Activated T-helper 17 cell treated with anti-CD3 and anti-CD28 coated beads, Interleukin-2, amount 50 U/mL, for 72 hours (primary cell): ENCODE measurements around the gene ABI3BP. TPM values are rescaled to one million over a fixed set of nuclear protein-coding genes. Genes with fewer than 3 reads are reported as not detected.
"Not testable (repeated sequence)": the region's sequence is repeated elsewhere in the genome, so short reads cannot be mapped to it uniquely, and the experiment has no call there.

Experiments
- ATAC-seq: fragments of 150-1000 bp; cut with Tn5 transposase; replicated peaks from 2 replicates; pipeline ENCODE4 v1.10.0; 2021; ENCODE audit warnings: mild to moderate bottlenecking, moderate library complexity
- H3K27ac Mint-ChIP-seq: one replicate; pipeline ENCODE4 v1.8.0; 2022; ENCODE audit warnings: mixed read lengths
- H3K27me3 Mint-ChIP-seq: one replicate; pipeline ENCODE4 v1.8.0; 2022; ENCODE audit warnings: mixed read lengths
- H3K36me3 Mint-ChIP-seq: one replicate; pipeline ENCODE4 v1.8.0; 2022; ENCODE audit warnings: low read depth, mild to moderate bottlenecking, mixed read lengths
- H3K4me1 Mint-ChIP-seq: one replicate; pipeline ENCODE4 v1.8.0; 2022; ENCODE audit warnings: mixed read lengths
- H3K4me3 Mint-ChIP-seq: one replicate; pipeline ENCODE4 v1.8.0; 2022; ENCODE audit warnings: mild to moderate bottlenecking, mixed read lengths
- H3K9me3 Mint-ChIP-seq: one replicate; pipeline ENCODE4 v1.8.0; 2022; ENCODE audit warnings: mixed read lengths
- total RNA-seq, 2 donors: library from RNA; stranded (reverse); gene quantifications; one replicate each; pipeline ENCODE4 v1.2.3, GENCODE V29; 2022

Gene ABI3BP
- total RNA-seq, 2 donors from 2014 or later = 0.32 TPM; not detected in 1

DNA sequence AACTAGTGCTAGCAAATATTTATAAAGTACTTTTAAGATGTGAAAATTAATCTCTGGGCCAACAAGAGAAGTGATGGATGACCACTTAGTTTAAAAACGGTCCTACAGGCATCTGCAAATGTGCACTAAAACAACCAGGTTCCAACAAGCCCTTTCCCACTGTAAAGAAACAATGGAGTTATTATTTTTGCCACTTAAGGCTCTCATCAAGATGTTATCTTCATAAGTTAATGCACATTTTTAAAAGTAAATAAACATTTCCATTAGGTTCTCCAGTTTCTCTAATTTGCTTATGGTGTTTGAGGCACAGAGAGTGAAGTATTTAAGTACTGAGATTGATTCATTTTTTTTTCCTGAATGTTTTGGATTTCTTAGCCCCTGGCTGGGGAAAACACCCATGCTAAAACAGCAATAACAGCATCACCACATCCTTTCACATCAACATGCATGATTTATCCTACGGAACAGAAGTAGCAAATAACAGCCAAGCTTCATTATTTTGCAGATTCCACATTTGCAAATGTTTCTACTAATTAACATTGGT lies 20.8 kb downstream of the ABI3BP start:
- Mint-ChIP-seq H3K4me1 (no peaks in the 10 kb centered on the region), H3K9me3 (no peaks in the 10 kb centered on the region), H3K4me3 (no peak overlapping the region), H3K27ac (no peak overlapping the region), H3K36me3 (no peaks in the 10 kb centered on the region), H3K27me3 (no peaks in the 10 kb centered on the region)
- ATAC-seq = no peak

DNA sequence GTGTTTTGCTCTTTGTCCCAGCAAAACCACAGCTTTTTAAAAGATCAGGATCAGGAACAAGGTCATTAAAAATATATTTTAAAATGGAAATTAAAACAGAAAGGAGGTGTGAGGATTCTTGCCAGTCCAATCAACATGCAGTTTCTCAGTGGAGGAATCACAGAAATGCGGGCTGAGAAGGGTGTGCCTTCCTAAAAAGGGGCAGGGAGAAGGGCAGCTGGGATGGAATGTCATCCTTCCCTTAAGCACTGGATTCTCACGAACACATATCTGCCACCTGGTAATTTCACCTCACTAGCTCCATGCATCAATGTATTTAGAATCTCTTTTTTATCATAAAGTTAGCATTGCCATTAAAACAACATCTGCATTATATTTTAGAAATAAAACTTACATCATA lies 21.4 kb downstream of the ABI3BP start:
- ATAC-seq = no peak
- Mint-ChIP-seq H3K27ac (no peak overlapping the region), H3K36me3 (no peaks in the 10 kb centered on the region), H3K4me1 (no peaks in the 10 kb centered on the region), H3K27me3 (no peaks in the 10 kb centered on the region), H3K4me3 (no peak overlapping the region), H3K9me3 (no peaks in the 10 kb centered on the region)

DNA sequence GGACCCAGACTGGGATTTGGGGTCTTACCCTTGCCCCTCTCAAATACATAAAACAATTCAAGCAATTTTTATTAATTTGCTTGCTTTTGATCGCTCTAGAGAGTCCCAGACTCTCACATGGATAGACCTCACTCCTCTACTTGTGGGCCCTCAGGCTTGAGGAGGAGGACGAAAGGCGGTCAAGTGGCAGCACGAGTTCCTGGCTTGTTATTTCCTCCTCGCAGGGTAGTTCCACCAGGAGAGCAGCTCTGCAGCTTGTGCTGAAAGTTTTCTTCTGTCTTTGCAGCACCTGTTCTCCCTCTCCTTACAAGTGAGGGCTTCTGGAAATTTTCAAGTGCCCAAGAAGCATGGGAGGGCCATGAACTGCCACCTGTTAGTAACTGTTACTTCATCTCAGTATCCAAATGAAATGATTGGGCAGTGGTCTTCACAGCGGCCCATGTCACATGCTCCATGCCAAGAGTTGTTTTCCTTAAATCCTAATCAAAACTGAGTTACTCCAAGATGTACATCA lies 22.7 kb downstream of the ABI3BP start:
- Mint-ChIP-seq H3K4me3 (no peak overlapping the region), H3K27me3 (no peaks in the 10 kb centered on the region), H3K27ac (no peak overlapping the region), H3K9me3 (no peaks in the 10 kb centered on the region), H3K4me1 (no peaks in the 10 kb centered on the region), H3K36me3 (no peaks in the 10 kb centered on the region)
- ATAC-seq = no peak

DNA sequence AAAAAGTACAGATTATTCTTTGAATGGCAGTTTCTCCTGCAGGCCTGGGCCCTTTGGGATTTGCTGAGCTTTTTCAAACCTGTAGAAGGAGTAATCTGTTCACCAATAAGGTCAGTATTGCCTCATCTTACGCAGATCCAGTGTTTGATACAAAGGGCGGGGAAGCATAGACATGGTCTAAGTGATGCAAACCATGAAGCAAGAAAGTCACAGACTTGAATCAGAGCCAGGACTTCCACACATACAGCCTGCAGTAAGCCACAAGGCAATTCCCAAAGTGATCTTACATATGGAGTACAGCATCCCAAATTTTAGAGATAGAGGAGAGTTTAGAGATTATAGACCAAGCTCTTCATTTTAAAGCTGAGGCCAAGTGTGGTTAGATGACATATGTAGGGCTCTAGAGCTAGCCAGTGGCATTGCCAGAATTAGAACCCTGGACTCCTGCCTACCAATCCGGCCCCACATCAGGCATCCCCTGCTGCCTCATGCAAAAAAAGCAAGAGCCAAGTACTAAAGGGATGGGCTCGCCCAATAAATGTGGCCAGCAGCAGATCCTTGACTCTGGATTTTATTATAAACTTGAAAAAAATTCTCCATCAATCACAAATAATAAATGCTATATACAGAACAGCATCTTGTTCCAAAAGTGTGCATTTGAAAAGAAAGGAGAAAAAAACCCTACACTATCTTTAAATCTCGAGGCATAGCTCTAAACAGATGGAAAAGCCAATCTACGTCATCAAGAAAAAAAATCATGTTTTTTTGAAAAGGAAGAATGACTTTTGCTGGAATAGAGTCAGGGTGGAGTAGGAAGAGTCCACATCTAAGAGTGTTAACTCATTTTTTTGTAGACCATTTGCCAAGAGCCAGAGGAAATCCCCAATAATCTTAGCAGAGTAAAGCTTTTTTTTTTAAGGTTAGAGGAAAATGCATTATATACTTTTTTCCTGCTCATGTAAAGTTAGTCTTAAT lies 24.0 kb downstream of the ABI3BP start:
- no peaks in the 10 kb centered on the region for H3K4me1 Mint-ChIP-seq
- no peaks in the 10 kb centered on the region for H3K36me3 Mint-ChIP-seq
- no peaks in the 10 kb centered on the region for H3K9me3 Mint-ChIP-seq
- no peak for ATAC-seq
- H3K27ac Mint-ChIP-seq = no peak overlapping the region
- H3K4me3 Mint-ChIP-seq = no peak overlapping the region
- no peaks in the 10 kb centered on the region for H3K27me3 Mint-ChIP-seq

DNA sequence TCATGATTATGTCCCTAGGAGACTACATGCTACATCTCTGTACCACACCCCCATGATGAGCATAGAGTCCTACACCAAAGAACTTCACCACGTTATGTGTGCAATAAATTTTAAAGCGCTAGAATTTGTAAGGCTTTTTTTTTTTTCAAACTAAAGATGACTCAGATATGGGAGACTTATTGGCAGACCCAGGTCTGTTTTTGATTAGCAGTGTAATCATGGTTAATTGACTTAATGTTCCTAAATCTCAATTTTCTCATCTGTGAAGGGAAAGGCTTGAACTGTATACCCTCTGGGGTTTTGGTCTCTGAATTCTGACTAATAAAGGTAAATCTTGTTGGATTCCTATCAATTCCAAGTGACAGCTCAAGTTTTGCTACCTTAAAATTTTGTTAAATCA lies 26.4 kb downstream of the ABI3BP start:
- H3K36me3 Mint-ChIP-seq = no peaks in the 10 kb centered on the region
- no peak for ATAC-seq
- no peaks in the 10 kb centered on the region for H3K4me1 Mint-ChIP-seq

DNA sequence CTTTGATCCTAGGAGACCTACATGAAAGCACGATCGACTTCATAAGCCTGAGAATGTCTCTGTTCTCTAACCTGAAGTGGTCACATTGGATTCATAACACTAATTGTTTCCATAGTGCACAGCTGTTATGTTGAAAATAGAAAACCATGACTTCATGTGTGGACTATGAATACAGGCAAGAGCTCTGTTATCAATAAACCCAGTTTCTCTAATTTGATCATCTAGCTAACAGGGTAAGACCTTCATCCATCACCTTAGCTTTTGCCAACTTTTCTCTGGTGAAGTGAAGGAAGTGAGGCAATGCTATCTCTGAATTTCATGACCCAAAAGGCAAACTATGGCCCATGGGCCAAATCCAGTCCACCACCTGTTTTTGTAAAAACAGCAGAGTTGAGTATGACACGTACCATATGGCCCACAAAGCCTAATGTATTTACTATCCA lies 27.2 kb downstream of the ABI3BP start:
- no peak overlapping the region for H3K4me3 Mint-ChIP-seq
- no peaks in the 10 kb centered on the region for H3K9me3 Mint-ChIP-seq
- no peak for ATAC-seq
- no peaks in the 10 kb centered on the region for H3K4me1 Mint-ChIP-seq
- H3K27ac Mint-ChIP-seq = no peak overlapping the region
- H3K36me3 Mint-ChIP-seq = no peaks in the 10 kb centered on the region
- no peaks in the 10 kb centered on the region for H3K27me3 Mint-ChIP-seq

More for the DNA sequence above, 26.4 kb downstream of the ABI3BP start:
- Mint-ChIP-seq H3K9me3 (no peaks in the 10 kb centered on the region), H3K27ac (no peak overlapping the region), H3K27me3 (no peaks in the 10 kb centered on the region), H3K4me3 (no peak overlapping the region)

DNA sequence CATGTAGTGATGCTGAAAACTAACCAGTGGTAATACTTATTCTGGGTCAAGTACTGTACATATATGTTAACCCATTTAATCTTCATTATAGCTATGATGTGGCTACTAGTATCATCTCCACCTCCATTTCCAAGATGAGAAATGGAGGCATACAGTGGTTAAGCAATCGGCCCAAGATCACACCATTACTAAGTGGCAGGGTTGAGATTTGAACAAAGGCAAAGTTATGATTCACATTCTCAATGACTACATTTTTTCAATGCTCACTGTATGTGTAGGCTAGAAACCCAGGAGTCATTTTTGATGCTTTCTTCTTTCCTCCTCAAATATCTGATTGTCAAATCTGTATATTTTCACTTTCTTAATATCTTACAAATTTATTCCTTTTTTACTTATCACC lies 30.2 kb downstream of the ABI3BP start:
- peaks cover 6% of the 10 kb centered on the region for H3K9me3 Mint-ChIP-seq
- no peak overlapping the region for H3K27ac Mint-ChIP-seq
- H3K4me3 Mint-ChIP-seq = no peak overlapping the region
- H3K36me3 Mint-ChIP-seq = no peaks in the 10 kb centered on the region
- no peaks in the 10 kb centered on the region for H3K4me1 Mint-ChIP-seq
- H3K27me3 Mint-ChIP-seq = no peaks in the 10 kb centered on the region
- ATAC-seq = no peak

DNA sequence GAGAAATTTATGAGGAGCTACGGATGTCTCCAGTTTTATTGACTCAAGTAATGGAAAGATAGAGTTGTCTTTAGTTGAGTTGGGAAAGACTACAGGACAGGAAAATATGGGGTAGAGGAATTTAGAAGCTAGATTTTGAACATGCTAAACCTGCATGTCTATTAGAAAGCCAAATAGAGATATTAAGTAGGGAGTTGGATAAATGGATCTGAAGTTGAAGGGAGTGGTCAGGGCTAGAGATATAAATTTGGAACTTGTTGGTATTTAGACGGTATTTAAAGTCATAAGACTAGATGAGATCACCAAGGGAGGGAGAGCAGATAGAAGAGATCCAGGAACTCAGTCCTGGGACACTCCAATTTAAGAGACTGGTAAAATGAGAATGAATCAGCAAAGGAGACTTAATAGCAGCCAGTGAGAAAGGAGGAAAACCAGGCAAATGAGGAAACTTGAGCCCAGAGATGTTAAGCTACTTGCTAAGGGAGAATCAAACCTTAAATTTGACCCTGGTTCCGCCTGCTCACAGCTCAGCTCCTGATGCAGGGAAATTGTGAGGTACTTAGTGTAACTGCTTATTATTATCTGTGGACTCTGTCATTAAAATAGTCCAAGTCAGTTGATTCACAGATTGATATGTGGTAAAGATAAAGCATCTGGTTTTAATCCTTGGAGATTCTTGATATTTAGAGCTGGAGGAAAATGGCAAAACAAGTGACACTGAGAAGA lies 35.8 kb downstream of the ABI3BP start:
- no peak for ATAC-seq
- peaks cover 6% of the 10 kb centered on the region for H3K9me3 Mint-ChIP-seq
- H3K27me3 Mint-ChIP-seq = peaks cover 7% of the 10 kb centered on the region

DNA sequence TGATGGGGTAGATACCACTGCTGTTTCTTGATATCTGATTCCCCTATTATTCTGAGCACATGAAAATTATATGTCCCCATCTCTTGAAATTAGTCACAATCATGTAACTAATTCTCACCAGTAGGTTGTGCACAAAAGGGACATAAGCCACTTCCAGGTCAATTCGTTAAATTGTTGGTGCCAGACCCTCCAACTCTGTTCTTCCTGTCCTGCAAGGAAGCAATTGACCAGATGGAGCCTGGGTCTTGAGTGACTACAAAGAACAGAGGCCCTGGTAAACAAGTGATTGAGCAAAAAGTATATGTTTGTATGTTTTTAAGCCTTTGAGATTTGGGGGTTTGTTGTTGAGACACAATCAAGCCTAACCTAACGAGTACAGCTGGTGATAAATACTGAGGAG lies 36.9 kb downstream of the ABI3BP start:
- no peaks in the 10 kb centered on the region for H3K4me1 Mint-ChIP-seq

More for the DNA sequence above, 35.8 kb downstream of the ABI3BP start:
- Mint-ChIP-seq H3K4me3 (no peak overlapping the region), H3K27ac (no peak overlapping the region), H3K4me1 (no peaks in the 10 kb centered on the region), H3K36me3 (no peaks in the 10 kb centered on the region)

DNA sequence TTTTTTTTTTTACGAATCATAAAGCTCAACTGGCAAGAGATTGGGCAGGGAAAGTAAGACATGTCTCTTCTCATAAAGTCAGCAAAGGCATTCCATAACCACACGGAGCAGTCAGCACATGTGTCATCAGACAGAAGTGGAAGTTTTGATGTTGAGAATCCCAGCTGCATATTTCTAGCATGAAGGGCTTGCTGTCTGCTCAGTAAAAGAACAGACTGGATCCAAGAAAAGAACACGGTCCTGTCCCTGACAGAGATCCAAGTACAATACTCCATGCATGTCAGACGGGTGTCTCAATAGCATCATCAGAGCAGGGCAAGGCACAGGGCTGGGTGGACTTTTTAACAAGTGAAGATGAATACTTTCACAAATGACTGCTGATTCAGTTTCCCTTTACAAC lies 38.2 kb downstream of the ABI3BP start:
- Mint-ChIP-seq H3K27ac (no peak overlapping the region), H3K4me1 (no peaks in the 10 kb centered on the region), H3K27me3 (peaks cover 14% of the 10 kb centered on the region), H3K4me3 (no peak overlapping the region), H3K9me3 (peaks cover 3% of the 10 kb centered on the region), H3K36me3 (no peaks in the 10 kb centered on the region)
- no peak for ATAC-seq

More for the DNA sequence above, 36.9 kb downstream of the ABI3BP start:
- Mint-ChIP-seq H3K9me3 (peaks cover 6% of the 10 kb centered on the region), H3K27ac (no peak overlapping the region), H3K4me3 (no peak overlapping the region), H3K36me3 (no peaks in the 10 kb centered on the region), H3K27me3 (peaks cover 11% of the 10 kb centered on the region)
- ATAC-seq = no peak

DNA sequence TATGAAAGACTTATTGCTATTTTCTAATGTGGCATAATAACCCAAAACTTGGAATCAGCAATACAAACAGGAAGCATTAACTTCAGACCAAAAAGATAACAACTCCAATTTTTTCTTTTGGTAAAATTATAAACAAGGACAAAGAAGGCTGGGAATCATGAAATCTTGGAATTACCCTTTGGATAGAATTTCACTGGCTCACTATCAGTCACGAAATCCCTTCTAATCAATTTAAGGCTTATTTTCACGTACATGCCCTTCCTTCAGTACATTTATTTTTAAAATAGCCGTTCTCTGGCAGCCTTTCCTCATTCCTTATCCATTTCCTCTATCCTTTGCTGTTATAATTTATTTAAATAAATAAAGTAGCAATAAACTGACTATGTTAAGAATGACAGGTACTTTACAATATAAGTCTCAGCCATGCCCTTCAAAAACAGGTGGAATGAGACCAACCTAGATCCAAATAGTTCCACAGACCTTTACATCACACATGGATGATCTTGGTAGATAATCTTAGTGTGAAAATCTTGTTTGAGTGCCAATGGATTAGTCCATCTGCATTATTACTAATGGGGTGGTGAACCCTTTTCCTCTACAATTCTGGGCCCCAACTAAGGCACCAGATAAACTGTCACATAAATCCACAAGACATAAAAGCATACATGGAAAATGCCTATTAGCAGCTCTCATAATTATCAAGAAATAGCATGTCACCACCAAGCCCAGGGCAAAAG lies 38.9 kb downstream of the ABI3BP start:
- Mint-ChIP-seq H3K27ac (no peak overlapping the region), H3K4me3 (no peak overlapping the region), H3K36me3 (no peaks in the 10 kb centered on the region), H3K4me1 (no peaks in the 10 kb centered on the region), H3K9me3 (no peaks in the 10 kb centered on the region), H3K27me3 (peaks cover 14% of the 10 kb centered on the region)
- no peak for ATAC-seq

DNA sequence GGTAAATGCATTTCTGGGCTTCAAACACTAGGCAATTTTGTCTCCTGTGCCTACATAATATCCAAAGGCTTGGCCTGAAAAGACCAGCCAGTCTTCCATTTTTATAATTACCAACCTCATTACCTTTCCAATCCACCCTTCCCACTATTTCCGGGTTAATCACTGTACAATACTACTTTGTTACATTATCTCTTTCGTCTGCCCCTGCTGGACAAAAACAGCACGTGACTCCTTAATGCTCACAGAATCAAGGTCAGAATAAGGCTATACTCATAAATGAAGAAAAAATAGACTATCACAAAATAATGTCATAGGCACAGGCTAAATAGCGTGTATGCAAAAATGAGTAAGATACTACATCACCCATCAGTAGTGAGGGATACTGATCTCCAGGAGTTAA lies 40.1 kb downstream of the ABI3BP start:
- Mint-ChIP-seq H3K9me3 (no peaks in the 10 kb centered on the region), H3K27me3 (peaks cover 14% of the 10 kb centered on the region), H3K4me3 (no peak overlapping the region), H3K27ac (no peak overlapping the region), H3K4me1 (no peaks in the 10 kb centered on the region), H3K36me3 (no peaks in the 10 kb centered on the region)
- no peak for ATAC-seq

DNA sequence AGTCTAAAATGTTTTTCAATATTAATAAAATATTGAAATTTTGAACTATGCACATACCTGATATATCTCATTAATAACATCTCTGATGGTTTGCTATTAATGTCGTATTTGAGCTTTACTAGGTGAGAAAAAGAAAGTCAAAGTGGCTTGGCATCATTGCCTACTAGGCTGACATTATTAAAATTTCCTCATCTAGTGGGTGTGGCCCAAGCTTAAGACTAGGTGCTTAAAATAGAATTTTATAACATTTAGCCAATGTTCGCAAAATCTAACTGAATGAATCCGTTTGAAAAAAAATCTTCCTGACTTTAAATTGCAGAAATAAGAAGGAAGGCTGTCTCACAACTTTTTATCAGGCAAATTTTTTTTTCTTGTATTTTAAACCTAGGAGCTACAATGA lies 46.1 kb downstream of the ABI3BP start:
- ATAC-seq = no peak
- Mint-ChIP-seq H3K4me1 (no peaks in the 10 kb centered on the region), H3K27ac (no peak overlapping the region), H3K4me3 (no peak overlapping the region), H3K9me3 (no peaks in the 10 kb centered on the region), H3K27me3 (peaks cover 15% of the 10 kb centered on the region), H3K36me3 (no peaks in the 10 kb centered on the region)

DNA sequence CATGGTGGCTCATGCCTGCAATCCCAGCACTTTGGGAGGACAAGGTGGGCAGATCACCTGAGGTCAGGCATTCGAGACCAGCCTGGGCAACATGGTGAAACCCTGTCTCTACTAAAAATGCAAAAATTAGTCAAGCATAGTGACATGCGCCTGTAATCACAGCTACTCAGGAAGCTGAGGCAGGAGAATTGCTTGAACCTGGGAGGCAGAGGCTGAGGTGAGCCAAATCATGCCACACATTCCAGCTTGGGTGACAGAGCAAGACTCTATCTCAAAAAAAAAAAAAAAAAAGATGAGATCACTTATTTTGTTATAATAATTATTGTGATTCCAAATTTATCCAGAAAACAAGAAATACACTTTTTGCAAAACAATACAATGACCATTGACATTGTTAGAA lies 47.1 kb downstream of the ABI3BP start:
- H3K36me3 Mint-ChIP-seq, H3K9me3 Mint-ChIP-seq, H3K4me3 Mint-ChIP-seq, ATAC-seq, H3K4me1 Mint-ChIP-seq, H3K27ac Mint-ChIP-seq: not testable (repeated sequence)
- H3K27me3 Mint-ChIP-seq = peaks cover 11% of the 10 kb centered on the region
